CD4-positive, alpha-beta T cell treated with Interleukin-15 for 1 hour (primary cell): ENCODE data around the gene E2F1.

Experiments
- DNase-seq: peaks from one replicate; pipeline ENCODE4 v3.0.0-alpha.2; 2020

Gene E2F1, protein sequence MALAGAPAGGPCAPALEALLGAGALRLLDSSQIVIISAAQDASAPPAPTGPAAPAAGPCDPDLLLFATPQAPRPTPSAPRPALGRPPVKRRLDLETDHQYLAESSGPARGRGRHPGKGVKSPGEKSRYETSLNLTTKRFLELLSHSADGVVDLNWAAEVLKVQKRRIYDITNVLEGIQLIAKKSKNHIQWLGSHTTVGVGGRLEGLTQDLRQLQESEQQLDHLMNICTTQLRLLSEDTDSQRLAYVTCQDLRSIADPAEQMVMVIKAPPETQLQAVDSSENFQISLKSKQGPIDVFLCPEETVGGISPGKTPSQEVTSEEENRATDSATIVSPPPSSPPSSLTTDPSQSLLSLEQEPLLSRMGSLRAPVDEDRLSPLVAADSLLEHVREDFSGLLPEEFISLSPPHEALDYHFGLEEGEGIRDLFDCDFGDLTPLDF

DNA sequence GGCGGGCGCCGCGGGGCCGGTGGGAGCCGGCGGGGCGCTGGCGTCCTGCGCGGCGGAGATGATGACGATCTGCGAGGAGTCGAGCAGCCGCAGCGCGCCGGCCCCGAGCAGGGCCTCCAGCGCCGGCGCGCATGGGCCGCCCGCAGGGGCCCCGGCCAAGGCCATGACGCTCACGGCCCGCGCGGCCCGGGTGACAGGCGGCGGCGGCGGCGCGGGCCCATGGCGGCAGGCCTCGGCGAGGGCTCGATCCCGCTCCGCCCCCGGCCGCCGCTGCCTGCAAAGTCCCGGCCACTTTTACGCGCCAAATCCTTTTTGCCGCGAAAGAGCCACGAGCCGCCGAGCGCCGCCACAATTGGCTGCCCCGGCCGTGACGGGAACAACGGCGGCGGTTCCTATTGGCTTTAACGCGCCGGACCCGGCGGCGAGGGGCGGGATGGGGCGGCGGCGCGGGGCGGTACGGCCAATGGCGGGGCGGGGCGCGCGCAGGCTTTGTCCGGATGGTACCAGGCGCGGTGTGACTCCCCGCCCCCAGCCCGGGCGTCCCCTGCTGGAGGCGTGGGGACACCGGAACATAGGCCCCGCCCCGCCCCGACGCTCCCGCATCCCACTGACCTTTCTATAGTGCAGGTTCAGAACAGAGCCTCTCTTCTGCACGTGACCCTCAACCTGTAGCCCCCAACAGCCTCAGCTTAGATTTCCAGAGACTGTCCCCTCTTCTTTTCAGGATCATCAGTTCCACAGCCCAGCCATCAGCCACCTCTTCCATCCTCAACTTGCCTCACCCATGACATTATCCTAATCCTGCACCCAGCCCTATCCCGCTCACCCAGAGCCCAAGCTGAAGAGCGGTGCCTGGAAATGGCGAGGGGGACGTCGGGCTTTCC is at the start of gene E2F1:
Gene E2F1, minus strand, starts transcription at position 286 of the 884 bp plus-strand sequence. Its CDS starts 121 bp downstream, at position 165.
- DNase-seq, result peak; percentile 94

GRCh38 chr20:33733654-33734576 is 47.7 kb upstream of the E2F1 start:
- DNase-seq, result peak; percentile 18

- no peak for DNase-seq
Measured at GRCh38 chr20:33732166-33732970, 46.2 kb upstream of the E2F1 start.

GRCh38 chr20:33731693-33732165 is 45.5 kb upstream of the E2F1 start, which contains the start of gene ZNF341:
TSS of gene ZNF341 (plus strand) at chr20:33731996. CDS start at chr20:33732022, 26 bp downstream.
- peak; percentile 93 for DNase-seq

- no peak for DNase-seq
Measured at GRCh38 chr20:33730946-33731692, 44.9 kb upstream of the E2F1 start.

DNA sequence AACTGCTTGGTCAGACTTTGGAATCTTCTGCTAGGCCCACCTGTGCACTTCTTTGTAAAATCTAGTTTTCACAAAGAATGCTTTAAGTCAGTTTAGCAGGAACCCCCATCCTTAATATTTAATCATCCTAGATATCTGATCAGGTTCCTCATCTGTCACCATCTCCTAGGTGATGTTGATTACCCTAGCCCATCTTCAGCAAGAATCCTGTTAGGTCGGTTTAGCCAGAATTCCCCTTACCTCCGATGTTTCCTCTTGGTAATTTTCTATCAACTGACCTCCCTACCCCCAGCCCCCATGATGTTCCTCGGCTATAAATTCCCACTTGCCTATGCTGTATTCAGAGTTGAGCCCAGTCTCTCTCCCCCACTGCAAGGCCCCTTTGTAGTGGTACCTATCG is 42.9 kb upstream of the E2F1 start:
- no peak for DNase-seq

DNA sequence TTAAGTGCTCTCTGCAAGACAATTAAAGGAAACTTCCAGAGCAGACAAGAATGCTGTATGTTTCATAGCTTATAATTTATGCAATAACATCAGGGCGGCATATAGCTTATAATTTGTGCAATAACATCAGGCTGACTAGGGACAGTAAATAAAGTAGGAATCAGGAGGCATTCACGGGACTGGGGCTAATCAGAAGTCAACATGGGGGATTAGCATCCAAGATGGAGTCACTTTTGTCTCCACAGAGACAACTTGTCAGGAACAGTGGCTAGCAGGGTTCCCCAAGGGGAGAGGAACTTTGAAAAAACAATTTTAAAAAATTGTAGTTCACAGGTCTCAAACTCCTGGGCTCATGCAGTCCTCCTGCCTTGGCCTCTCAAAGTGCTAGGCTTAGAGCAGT is 42.3 kb upstream of the E2F1 start:
- DNase-seq, result no peak

DNA sequence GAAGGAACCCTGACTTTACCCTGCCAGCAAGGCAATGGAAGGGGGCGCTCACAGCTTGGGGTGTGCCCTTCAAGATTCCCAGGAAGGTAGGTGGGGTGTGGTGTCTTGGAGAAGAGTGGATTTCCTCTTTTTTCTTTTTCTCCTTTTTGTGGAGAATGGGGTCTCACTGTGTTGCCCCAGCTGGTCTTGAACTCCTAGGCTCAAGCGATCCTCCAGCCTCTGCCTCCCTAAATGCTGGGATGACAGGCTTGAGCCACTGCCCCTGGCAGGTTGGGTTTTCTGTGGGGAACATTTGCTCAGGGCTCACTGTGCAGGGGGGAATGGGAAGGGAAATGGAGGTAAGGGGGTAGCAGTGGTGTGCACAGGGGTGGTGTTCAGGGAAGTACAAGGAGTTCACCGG is 41.6 kb upstream of the E2F1 start:
- no peak for DNase-seq

- DNase-seq, result no peak
Measured at GRCh38 chr20:33727115-33727479, 40.9 kb upstream of the E2F1 start.

DNA sequence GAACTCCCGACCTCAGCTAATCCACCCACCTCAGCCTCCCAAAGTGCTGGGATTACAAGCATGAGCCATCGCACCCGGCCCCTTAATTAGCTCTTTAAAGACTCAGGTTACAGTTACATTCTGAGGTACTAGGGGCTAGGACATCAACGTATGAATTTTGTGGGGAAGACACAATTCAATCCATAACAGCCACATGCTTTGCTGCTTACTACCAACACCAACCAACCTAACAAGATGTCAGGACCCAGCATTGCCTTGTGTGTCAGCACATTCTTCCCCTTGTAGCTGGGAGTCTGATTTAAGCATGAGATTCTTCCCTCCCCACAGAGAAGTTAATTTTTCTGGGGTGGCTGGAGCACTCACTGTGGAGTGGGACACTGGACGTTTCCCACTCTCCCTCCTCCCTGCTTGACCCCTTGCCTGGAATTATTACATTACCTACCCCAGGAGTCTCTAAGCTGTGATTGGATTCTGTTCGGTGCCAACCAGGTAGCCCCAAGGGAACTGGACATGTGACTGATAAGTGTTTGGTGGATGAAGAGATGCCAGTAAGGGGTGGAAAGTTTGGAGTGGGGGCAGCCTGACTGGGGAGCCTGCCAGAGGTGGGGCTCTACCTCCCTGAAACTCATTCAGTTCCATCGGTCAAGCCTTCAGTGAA is 39.6 kb upstream of the E2F1 start:
- no peak for DNase-seq

DNA sequence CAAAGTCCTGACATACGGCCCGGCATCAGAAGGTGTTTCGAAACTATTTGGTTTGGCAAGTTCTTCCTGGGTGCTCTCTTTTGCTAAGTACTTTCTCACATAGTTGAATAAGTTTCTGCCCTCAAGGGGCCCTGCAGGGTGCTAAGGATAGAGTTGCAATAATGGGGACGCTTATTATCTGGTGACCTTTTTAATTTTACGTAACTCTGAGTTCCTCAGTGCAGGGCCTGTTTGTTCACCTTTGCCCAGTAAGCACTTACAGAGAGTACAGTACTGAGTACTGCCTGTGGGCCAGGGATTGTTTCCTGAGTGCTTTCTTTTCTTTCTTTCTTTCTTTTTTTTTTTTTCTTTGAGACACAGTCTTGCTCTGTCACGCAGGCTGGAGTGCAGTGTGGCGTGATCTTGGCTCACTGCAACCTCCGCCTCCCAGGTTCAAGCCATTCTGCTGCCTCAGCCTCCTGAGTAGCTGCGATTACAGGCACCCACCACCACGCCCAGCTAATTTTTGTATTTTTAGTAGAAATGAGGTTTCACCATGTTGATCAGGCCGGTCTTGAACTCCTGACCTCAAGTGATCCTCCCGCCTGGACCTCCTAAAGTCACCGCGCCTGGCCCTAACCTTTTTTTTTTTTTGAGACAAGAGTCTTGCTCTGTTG is 38.4 kb upstream of the E2F1 start:
- peak; percentile 31 for DNase-seq

DNA sequence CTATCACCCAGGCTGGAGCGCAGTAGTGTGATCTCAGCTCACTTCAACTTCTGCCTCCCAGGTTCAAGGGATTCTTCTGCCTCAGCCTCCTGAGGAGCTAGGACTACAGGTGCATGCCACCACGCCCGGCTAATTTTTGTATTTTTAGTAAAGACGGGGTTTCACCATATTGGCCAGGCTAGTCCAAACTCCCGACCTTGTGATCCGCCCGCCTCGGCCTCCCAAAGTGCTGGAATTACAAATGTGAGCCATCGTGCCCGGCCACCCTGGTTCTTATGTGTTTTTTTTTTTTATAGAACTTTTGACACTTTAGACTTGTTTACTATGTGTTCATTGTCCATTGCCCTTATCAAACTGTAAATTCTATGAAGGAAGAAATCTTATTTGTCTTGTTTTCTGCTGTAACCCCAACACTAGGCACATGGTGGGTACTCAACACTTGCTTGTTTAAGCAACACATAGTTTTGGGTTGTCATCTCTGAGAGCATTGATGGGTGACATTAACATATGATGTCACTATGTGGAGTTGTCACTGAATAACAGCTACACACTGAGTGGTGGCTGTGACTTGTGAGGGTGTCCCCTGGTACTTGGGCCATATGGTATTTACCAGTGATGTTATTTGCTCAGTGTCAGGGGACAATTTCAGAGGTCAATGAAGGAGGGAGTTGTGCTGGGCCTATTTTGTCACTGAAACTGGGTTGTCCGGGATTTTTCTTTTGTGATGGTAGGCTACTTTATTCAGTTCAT is 35.4 kb upstream of the E2F1 start:
- DNase-seq, result no peak

- peak; percentile 95 for DNase-seq
Measured at GRCh38 chr20:33719989-33720709, 34.0 kb upstream of the E2F1 start, which contains the start of gene PXMP4. TSS of gene PXMP4 (minus strand) at chr20:33720310. CDS start at chr20:33720207, 103 bp downstream.

GRCh38 chr20:33719277-33719988 is 33.2 kb upstream of the E2F1 start:
- no peak for DNase-seq

- no peak for DNase-seq
Measured at GRCh38 chr20:33716498-33716897, 30.3 kb upstream of the E2F1 start.

GRCh38 chr20:33713865-33714367 is 27.7 kb upstream of the E2F1 start:
- no peak for DNase-seq

DNA sequence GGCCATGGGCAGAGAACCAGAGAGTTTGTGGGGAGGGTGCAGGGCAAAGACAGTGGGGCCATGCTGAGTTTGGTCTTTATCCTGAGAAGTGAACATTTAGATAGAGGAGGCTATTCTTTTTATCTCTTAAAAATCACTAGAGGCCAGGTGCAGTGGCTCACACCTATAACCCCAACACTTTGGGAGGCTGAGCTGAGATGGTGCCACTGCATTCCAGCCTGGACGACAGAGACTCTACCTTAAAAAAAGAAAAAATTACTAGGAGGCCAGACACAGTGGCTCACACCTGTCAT is 25.2 kb upstream of the E2F1 start:
- no peak for DNase-seq
